K562 (cell line): ENCODE data around the gene OR6K2. TPM values are rescaled to one million over a fixed set of nuclear protein-coding genes. Genes with fewer than 3 reads are reported as not detected.

ENCODE experiments used
- C11orf30 ChIP-seq: fragments of 450-650 bp; IDR thresholded peaks from 2 replicates; pipeline ENCODE4 v1.6.1; 2016; ENCODE audit warnings: low read depth, mild to moderate bottlenecking
- ERF ChIP-seq: fragments of 450-650 bp; formaldehyde crosslinking; IDR thresholded peaks from 2 replicates; pipeline ENCODE4 v1.4.0; 2020; ENCODE audit warnings: mild to moderate bottlenecking, mixed read lengths
- HNRNPH1 ChIP-seq: fragments of 200-400 bp; formaldehyde crosslinking; optimal IDR thresholded peaks from 2 replicates; pipeline ENCODE3; 2017; ENCODE audit warnings: low read depth, mild to moderate bottlenecking, low read length, moderate library complexity
- HSF4 ChIP-seq: fragments of 250-450 bp; sonication (Bioruptor Pico); IDR thresholded peaks from 2 replicates; pipeline ENCODE4 v2.1.2; 2022; ENCODE audit warnings: mild to moderate bottlenecking, moderate library complexity, borderline replicate concordance
- LARP7 ChIP-seq: fragments of 450-650 bp; IDR thresholded peaks from 2 replicates; pipeline ENCODE4 v1.6.1; 2016
- MED1 ChIP-seq: sonication (generic); formaldehyde crosslinking; IDR thresholded peaks from 2 replicates; pipeline ENCODE4 v1.8.1; 2023; ENCODE audit warnings: missing genetic modification reagents, borderline replicate concordance
- MEIS2 ChIP-seq: fragments of 450-650 bp; IDR thresholded peaks from 2 replicates; pipeline ENCODE4 v1.6.1; 2014; ENCODE audit warnings: mild to moderate bottlenecking; ENCODE audit not compliant: partially characterized antibody
- MTA1 ChIP-seq: fragments of 450-650 bp; IDR thresholded peaks from 2 replicates; pipeline ENCODE4 v1.6.1; 2017; ENCODE audit warnings: borderline replicate concordance
- NFRKB ChIP-seq: fragments of 450-650 bp; IDR thresholded peaks from 2 replicates; pipeline ENCODE4 v1.6.1; 2016; ENCODE audit warnings: low read depth
- NR2C1 ChIP-seq, 2 experiments: fragments of 450-650 bp; IDR thresholded peaks; 2 replicates each; pipeline ENCODE4 v1.6.1; 2017; ENCODE audit warnings: mild to moderate bottlenecking in 2 of 2, antibody characterized with exemption in 1 of 2, inconsistent platforms in 1 of 2, missing compliant biosample characterization in 1 of 2, missing genetic modification characterization in 1 of 2
- PCBP1 ChIP-seq: fragments of 200-400 bp; formaldehyde crosslinking; IDR thresholded peaks from 2 replicates; pipeline ENCODE4 v1.6.1; 2018; ENCODE audit warnings: mild to moderate bottlenecking, low read depth, low read length; ENCODE audit not compliant: poor library complexity, severe bottlenecking
- PHF20 ChIP-seq: fragments of 450-650 bp; IDR thresholded peaks from 2 replicates; pipeline ENCODE4 v1.6.1; 2018; ENCODE audit not compliant: partially characterized antibody
- PHTF2 ChIP-seq: fragments of 250-450 bp; sonication (Bioruptor Pico); IDR thresholded peaks from 2 replicates; pipeline ENCODE4 v1.5.0; 2021; ENCODE audit warnings: mild to moderate bottlenecking
- RNF2 ChIP-seq: sonication (generic); IDR thresholded peaks from 2 replicates; pipeline ENCODE4 v1.6.1; 2016
- SOX6 ChIP-seq: fragments of 450-650 bp; IDR thresholded peaks from 2 replicates; pipeline ENCODE4 v1.6.1; 2014; ENCODE audit warnings: mild to moderate bottlenecking
- SREBF2 ChIP-seq: sonication (generic); formaldehyde crosslinking; IDR thresholded peaks from 2 replicates; pipeline ENCODE4 v1.4.0; 2020; ENCODE audit warnings: mild to moderate bottlenecking, missing genetic modification reagents
- SRF ChIP-seq, 2 experiments: fragments of 250-450, 450-650 bp in 1 of 2; sonication (Bioruptor Pico) in 1 of 2; sonication (generic) in 1 of 2; formaldehyde crosslinking; IDR thresholded peaks; 2 replicates each; pipeline versions ENCODE4 v1.5.0 to v1.5.1; 2020 to 2022; ENCODE audit warnings: mild to moderate bottlenecking in 1 of 2, missing genetic modification reagents in 1 of 2
- TCFL5 ChIP-seq: fragments of 250-450 bp; sonication (Bioruptor Pico); conservative IDR thresholded peaks from 2 replicates; pipeline ENCODE4 v1.6.1; 2021; ENCODE audit warnings: mild to moderate bottlenecking, moderate library complexity, matching md5 sums
- THAP12 ChIP-seq: fragments of 250-450 bp; sonication (Bioruptor Pico); IDR thresholded peaks from 2 replicates; pipeline ENCODE4 v1.9.0; 2021; ENCODE audit warnings: mild to moderate bottlenecking, inconsistent platforms
- ZBTB34 ChIP-seq: fragments of 250-450 bp; sonication (Bioruptor Pico); IDR thresholded peaks from 2 replicates; pipeline ENCODE4 v1.8.0; 2021; ENCODE audit warnings: mild to moderate bottlenecking, moderate library complexity
- ZMIZ1 ChIP-seq, 2 experiments: fragments of 150-350 bp in 1 of 2; IDR thresholded peaks; 2 replicates each; pipeline ENCODE4 v1.6.1; 2012 to 2016; ENCODE audit warnings: low read depth in 2 of 2, low read length in 2 of 2, mild to moderate bottlenecking in 1 of 2, moderate library complexity in 1 of 2
- polyA plus RNA-seq, 8 experiments: library from polyadenylated mRNA; depleted of rRNA in 4 of 8; stranded (reverse) in 5 of 8; unstranded in 3 of 8; fragments of >200 nt; fragmentation: Nextera tagmentation in 2 of 8; fragmentation: Illumina TruSeq in 1 of 8; extraction: Ambion mirVana in 2 of 8; extraction: Trizol in 1 of 8; gene quantifications; 2 replicates each; pipeline versions ENCODE4 v1.2.1 to v1.2.3, GENCODE V29; 2011 to 2014; ENCODE audit warnings: inconsistent platforms in 1 of 8, missing spikeins in 1 of 8
- total RNA-seq, 7 experiments: library from RNA; depleted of rRNA in 6 of 7; stranded (reverse); fragments of >200 nt in 6 of 7; fragmentation: Illumina TruSeq in 2 of 7; extraction: Trizol in 2 of 7; gene quantifications; 2 replicates each; pipeline versions ENCODE4 v1.2.1 to v1.2.3, GENCODE V29; 2011 to 2021; ENCODE audit warnings: low replicate concordance in 1 of 7

OR6K2 gene
- total and polyA plus RNA-seq, 9 of the 15 experiments (the other 6 are each of a cell fraction or from before 2014, with no cell fraction given): not detected

DNA sequence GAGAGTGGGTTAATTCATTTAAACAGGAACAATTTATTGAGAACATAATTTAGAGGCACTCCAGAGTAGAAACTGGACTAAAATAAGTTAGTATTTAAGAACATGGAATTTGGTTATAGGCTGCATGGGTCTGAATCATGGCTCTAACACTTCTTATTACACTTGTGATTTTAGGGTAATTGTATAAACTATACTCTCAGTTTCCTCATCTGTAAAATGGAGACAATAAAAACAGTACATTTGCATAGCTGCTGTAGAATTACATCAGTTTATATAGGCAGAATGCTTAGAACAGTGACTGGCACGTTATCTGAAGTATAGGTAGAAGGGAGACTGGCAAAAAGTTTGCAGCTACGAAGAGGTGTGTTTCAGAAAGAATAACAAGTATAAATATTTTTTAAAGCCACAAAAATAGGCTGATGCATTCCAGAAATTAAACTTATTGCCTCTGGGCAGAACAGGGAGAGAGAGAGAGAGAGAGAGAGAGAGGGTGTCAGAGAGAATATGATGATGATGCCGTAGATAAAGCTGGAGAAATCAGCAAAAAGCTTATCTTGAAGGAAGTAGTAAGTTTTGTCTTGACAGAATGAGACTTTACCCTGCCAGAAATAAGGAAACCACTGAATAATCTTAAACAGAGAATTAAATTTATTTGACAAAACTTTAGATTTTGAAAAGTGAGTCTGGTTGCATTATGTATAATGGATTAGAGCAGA lies 28.2 kb upstream of the OR6K2 start (continued):
- TF ChIP-seq HSF4 (CRISPR knock-in tag): no peak
- no peak for TF ChIP-seq THAP12
- no peak for TF ChIP-seq SREBF2 (CRISPR knock-in tag)
- no peak for TF ChIP-seq RNF2
- TF ChIP-seq PCBP1: no peak
- no peak for TF ChIP-seq ZBTB34
- TF ChIP-seq SOX6: no peak; the same call in 1 of the 2 replicates
- no peak for TF ChIP-seq PHF20
- no peak for TF ChIP-seq NR2C1 (IDR thresholded peaks at IDR 0.05)
- TF ChIP-seq NR2C1 (tag; IDR thresholded peaks at IDR 0.05): no peak
- TF ChIP-seq ZMIZ1 (IDR thresholded peaks at IDR 0.05; ENCODE audit: low read depth in 2 of 2, low read length in 2 of 2): no peak
- TF ChIP-seq LARP7: no peak
- no peak for TF ChIP-seq PHTF2 (CRISPR knock-in tag)
- no peak for TF ChIP-seq SRF (CRISPR knock-in tag; IDR thresholded peaks at IDR 0.05)
- TF ChIP-seq MTA1: peak; percentile 58; the same call in 1 of the 2 replicates
- no peak for TF ChIP-seq NFRKB
- no peak for TF ChIP-seq HNRNPH1
- TF ChIP-seq ERF (CRISPR knock-in tag): no peak
- no peak for TF ChIP-seq TCFL5
- peak; percentile 71 for TF ChIP-seq MEIS2
- TF ChIP-seq MED1 (CRISPR knock-in tag): no peak
- TF ChIP-seq C11orf30: no peak
